CD1c-positive myeloid dendritic cell (primary cell): Measurements from ENCODE around the gene MBP.

ENCODE experiments used
- DNase-seq: peaks from one replicate; pipeline ENCODE4 v3.0.0-alpha.2; 2016; ENCODE audit errors: extremely low spot score

Gene MBP

DNA sequence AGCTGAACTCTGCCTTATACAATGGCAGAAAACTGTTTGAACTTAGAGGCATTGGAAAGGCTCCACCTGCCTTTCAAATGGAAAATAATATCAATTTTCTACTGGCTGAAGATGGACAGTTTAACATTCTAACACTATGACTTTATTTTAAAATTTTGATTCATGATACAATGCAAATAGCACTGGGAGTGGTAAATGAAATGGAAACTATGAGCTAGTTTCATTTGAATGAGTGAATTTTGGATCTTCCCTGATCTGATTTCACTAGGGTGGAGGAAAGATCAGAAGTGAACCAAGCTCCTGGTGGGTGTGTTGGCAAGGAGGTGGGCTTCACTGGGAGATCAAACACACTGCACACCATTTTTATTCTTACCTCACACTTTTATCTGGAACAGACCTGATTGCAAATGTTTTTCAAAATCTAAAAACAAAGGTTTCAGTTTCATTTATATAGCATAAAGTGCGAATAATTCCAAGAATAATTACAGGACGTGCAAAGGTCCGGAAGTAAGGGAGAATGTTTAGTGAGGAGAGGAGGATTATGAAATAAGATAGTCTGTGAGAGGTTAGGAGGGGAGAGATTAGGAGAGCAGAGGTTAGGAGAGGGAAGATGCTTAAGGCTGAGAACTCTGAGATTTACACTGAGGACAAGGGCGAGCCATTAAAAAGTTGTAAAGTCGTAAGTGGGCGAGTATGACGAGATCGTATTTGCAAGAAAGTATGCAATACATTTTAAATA is 18.6 kb upstream of the MBP start:
- no peak for DNase-seq

DNA sequence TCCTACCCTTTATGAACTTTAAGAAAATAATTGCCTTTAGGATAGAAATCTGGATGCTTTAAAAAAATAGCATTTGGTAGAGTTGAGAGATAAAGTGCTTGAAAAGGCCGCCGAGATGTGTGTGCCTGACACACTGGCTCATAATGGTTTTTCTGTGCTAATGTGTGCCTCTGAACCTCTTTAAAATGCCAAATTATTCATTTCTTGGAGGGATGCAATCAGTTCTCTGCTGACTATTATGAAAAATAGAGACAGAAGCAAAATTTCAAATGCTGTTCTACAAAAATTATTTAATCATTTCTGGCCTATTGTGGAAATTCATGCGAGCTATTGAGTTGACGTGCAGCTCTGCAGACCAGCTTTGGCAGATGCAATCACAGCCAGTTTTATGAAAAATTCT is 18.0 kb upstream of the MBP start:
- DNase-seq, result no peak

- no peak for DNase-seq
Measured at GRCh38 chr18:77148289-77148688, 15.7 kb upstream of the MBP start.

- DNase-seq, result peak; percentile 64
Measured at GRCh38 chr18:77147418-77147852, 14.9 kb upstream of the MBP start.

GRCh38 chr18:77146249-77147080 is 13.9 kb upstream of the MBP start:
- DNase-seq, result no peak

GRCh38 chr18:77145364-77145901 is 12.8 kb upstream of the MBP start:
- no peak for DNase-seq

DNA sequence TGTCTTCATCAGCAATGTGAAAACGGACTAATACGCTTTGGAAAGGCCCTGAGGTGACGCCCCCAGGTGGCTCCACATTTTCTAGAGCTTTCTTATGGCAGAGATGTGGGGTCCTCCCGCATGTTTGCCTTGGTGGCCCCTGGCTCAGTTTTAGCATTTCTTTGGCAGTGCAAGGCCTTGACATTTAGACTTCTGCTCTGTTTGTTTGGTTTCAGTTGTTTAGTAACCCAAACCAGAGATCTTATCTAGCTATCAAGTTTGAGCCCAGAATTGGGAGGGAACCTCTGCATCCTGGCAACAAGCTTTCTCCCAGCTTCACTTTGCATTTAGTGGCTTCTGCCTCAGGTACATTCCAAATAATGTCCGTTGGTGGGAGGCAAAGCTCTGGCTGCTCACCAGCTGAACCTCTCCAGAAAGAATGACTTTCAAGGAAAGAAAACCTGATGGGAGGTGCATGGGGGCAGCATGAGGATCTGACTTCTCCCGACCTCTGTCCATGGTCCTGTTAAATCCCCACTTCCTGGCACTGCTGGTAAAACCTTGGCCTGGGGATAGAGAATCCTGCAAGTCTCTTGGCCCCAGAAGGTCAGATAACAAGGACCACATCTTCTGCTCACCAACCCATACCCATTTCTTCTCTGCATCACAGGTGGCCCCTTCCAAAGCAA is 12.0 kb upstream of the MBP start:
- no peak for DNase-seq

DNA sequence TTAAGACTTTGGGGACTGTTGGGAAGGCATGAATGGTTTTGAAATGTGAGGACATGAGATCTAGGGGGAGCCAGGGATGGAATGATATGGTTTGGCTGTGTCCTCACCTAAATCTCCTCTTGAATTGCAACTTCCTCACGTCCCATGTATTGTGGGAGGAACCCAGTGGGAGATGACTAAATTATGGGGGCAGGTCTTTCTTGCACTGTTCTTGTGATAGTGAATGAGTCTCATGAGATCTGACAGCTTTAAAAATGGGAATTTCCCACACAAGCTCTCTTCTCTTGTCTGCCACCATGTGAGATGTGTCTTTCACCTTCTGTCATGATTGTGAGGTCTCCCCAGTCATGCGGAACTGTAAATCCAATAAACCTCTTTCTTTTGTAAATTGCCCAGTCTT is 11.5 kb upstream of the MBP start:
- DNase-seq, result peak; percentile 39

DNA sequence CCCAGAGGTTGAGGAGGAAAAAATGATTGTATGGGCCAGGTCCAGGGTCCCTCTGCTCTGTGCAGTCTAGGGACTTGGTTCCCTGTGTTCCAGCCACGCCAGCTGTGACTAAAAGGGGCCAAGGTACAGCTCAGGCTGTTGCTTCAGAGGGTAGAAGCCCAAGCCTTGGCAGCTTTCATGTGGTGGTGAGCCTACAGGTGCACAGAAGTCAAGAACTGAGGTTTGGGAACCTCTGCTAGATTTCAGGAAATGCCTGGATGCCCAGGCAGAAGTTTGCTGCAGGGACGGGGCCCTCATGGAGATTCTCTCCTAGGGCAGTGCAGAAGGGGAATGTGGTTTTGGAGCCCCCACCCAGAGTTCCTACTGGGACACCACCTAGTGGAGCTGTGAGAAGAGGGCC is 10.6 kb upstream of the MBP start:
- DNase-seq, result no peak

GRCh38 chr18:77141401-77142118 is 9.0 kb upstream of the MBP start:
- DNase-seq, result no peak

DNA sequence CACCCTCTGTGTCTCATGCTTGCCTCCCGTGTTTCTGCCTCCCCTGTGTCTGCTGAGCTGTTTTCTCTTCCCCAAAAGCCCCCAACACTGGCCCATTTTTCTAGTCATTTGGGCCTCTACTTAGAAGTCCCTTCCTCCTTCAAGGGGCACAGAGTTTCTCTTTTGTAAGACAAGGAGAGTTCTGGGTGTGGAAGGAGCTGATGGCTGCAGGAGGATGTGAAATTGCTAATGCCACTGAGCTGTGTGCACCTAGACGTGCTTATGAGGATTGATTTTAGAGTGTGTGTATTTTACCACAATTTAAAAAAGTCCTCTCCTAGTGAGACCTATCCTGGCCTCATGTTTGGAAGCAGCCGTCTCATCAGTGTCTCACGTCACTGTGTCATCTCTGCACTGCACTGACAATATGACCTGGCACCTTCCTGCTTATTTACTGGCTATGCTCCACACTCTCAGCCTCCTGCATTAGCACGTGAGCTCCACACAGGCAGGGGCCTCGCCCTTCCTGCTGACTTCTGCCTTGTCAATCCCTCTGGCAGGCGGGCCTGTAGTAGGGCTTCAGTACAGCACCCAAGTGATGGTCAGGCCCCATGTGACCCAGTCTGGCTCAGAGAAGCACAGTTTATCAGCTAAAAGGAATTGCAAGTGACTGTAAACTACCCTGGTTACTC is 8.0 kb upstream of the MBP start:
- peak; percentile 71 for DNase-seq

DNA sequence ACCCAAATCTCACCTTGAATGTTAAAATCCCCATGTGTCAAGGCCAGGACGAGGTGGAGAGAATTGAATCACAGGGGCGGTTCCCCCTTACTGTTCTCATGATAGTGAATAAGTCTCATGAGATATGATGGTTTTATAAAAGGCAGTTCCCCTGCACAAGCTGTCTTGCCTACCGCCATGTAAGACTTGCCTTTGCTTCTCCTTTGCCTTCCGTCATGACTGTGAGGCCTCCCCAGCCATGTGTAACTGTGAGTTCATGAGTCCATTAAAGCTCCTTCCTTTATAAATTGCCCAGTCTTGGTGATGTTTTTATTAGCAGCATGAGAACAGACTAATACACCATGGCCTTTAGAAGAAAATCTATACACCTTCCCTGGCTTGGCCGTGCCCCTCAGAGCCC is 7.4 kb upstream of the MBP start:
- DNase-seq, result peak; percentile 31

GRCh38 chr18:77139619-77140018 is 7.0 kb upstream of the MBP start:
- DNase-seq, result no peak

GRCh38 chr18:77138270-77138669 is 5.7 kb upstream of the MBP start:
- no peak for DNase-seq

GRCh38 chr18:77137851-77138250 is 5.3 kb upstream of the MBP start:
- DNase-seq, result no peak

DNA sequence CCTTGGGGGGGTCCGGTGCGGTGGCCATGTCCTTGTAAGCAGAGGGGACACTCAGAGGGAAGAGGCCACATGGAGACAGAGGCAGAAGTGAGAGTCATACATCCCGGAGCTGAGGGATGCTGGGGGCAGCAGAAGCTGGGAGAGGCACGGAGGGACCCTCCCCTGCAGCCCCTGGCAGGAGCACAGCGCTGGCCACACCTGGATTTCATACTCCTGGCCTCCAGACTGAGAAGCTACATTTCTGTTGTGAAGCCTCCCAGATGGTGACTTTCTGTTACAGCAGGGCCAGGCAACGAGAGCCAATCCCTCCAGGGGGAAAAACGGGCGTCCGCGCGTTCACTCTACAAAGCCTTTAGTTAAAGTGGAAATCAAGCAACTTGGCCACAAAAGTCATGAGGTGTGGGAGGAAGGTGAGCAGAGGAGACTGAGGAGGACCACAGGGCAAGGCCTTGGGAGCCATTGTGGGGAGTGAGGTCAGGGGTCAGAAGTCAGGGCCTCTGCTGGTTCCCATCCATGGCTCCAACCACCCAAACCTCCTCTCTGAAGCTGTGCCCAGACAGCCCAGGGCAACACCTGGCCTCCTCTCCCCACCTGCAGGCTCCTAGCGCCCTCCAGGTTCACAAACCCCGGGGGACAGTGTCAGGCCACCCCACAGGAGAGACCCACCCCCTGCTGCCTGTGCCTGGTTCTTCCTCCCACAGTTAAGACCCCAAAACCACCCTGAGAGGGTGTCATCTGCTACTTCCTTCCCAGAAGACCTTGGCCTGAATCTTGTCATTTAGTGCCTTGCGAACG is 4.5 kb upstream of the MBP start:
- no peak for DNase-seq

DNA sequence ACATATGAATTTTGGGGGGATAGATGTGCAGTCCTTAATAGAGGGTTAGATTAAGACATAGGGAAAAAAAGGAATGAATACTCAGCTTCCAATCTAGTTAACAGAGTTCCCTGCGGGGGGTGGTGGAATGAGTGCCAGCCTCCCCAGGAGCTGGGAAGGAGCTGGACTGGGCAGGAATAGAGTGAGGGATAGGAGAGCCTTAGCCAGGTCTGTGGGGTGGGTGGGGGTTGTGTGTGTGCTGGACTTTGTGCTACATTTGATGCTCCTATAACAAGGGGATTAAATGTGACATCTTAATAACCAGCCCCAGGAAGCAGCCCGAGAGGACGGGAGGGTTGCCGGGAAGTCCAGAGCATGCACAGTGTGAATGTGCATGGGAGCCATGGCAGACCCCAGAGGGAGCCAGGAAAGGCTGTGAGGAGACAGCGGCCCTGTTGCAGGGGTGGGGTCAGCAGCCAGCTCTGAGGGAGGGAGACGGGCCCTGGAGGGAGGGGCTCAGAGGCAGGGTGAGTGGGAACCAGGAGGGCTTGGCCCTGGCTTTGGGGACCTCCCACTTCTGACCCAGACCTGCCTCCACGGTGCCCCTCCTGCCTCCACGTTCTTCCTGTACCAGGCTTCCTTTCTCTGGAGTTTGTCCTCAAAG is 3.6 kb upstream of the MBP start:
- no peak for DNase-seq

- no peak for DNase-seq
Measured at GRCh38 chr18:77135339-77136075, 2.9 kb upstream of the MBP start.

GRCh38 chr18:77134611-77135010 is 2.0 kb upstream of the MBP start:
- no peak for DNase-seq
